ENCODE results near the gene ABCF1.

The ABCF1 gene

DNA sequence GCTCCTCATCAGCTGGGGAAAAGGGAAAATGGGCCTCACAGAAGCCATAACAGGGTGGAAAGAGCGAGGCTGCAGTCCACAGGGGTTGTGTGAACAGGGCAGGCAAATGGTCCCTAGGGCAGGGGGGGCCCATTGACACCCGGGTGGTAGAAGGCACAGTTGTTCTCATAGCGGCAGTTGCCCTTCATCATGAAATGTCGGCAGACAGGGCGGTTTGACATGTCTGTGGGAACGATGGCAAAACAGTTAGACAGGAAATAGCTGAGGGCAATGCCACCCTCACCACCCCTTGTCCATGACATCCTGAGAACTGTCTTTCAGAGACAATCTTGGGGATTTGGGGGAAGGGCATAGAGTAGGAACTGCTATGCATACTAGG is 30.2 kb downstream of the ABCF1 start:
- DNase-seq (ENCODE audit: low read depth, low spot score), result no peak

DNA sequence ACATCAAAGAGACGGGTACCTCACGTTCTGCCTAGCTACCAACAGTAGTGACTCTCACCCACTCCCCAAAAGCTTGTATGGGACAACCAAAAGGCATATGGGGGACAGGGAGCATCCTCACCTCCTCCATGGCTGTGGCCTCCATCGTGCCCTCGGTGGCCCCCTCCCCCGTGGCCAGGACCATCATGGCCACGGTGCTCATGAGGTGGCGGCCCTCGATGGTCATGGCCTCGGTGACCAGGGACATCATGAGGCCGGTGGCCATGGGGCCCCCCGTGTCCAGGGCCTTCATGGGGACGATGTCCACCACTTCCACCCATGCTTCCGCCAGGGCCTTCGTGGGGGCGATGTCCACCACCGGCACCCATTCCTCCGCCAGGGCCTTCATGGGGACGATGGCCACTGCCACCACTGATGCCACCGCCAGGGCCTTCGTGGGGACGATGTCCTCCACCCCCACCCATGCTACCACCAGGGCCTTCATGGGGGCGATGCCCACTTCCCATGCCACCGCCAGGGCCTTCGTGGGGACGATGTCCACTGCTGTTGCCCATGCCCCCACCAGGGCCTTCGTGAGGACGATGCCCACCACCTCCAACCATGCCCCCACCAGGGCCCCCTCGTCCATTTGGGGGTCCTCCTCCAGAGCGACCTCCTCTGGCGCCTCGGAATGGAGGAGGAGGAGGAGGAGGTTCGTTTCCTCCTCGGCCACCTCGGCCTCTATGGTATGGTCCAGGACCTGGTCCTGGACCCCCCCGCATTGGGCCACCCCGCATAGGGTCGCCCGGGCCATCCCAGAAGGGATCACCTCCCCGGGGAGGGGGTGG is 30.8 kb downstream of the ABCF1 start:
- DNase-seq (ENCODE audit: low read depth, low spot score), result no peak

DNA sequence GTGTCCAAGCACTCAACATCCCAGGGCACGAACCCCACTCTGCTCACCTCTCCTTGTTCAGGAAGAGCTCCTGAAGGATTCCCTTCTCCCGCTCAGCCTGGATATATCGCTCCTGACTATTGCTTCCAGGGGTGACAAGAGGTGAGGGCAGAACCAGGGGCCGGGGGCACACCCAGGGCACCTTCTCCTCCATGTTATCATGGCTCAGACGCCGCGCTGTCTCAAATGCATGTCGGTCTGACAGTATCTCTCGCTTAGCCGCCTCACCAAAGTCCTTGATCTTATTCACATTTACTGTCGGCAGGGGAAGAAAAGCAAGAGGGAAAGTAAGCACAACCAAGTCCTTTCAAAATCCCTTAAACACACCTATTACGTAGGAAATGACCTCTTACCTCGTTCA is 32.7 kb downstream of the ABCF1 start:
- DNase-seq (ENCODE audit: low read depth, low spot score), result no peak

DNA sequence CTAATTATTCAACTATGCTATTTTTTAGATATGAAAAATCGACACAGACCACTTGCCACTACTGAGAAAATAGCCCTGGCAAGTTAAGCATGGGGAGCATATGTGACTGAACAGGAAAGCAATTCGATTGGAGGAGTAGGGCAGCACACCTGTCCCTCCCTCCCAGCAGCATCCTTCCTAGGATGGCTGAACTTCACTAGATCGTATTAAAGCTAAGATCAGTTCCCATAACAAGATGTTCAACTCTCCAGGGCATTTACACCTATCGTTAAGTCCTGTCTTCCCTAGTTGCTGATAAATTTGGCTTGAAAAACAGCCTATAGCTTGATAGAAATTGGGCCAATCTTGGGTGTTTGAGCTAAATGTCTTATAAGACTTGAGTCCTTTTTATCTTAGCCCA is 38.8 kb downstream of the ABCF1 start:
- no peak for DNase-seq (ENCODE audit: low read depth, low spot score)

DNA sequence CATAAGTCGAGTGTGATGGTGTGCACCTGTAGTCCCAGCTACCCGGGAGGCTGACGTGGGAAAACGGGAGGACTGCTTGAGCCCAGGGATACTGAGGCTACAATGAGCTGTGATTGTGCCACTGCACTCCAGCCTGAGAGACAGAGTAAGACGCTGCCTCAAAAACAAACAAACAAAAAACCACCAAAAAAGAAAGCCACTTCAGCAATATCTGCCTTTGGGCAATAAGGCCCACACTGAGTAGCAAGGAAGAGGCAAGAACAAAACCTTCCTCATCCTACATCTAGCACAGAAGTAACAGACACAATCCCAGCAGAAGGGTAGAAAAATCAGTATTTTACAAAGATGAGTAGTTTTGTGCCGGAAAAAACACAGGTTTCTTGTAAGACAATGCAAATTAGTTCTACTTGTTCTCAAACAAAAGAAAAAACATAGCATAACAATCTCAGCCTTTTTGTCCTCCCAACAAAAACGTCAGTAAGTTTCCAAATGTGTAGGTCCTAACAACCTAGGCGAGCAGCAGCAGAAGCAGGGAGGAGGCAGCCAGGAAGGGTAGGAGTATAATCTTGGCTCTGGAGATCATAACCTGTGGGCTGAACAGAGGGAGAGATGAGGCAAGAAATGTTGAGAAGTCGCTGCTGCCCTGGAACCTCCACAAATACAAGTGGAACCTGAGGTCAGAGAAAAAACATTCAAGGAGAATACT is 40.1 kb downstream of the ABCF1 start:
- DNase-seq (ENCODE audit: low read depth, low spot score), result no peak

DNA sequence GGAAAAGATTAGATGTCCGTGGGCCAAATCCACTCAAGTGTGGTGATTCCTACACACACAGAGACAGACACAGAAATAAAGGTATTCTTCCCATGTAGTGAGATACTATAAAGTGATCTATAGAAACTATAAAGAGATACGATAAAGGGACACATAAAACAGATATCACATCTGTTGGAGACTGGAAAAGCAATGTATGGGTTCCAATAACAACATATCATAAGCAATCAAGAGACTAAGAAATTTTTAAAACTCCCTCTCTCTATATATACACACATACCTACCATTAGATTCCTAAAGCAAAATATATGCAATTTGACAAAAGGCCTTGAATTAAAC is 40.6 kb downstream of the ABCF1 start:
- DNase-seq (ENCODE audit: low read depth, low spot score), result no peak

DNA sequence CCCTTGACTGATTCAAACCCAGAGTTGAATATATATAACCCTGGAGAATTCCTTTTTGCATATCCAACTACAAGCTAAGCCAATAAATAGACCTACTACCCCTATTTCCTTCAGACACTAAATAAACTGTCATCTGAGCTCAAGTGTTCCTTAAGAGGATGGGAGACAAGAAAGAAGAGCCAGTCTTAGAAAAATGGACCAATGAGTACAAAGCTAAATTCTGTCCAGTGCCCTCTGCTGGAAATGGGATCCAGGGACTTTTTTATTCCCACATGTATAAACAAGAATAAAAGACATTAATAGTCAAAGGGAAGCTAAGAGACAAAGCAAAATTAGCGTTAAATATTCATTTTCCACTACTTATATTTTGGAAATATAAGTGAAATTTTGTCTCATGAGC is 41.0 kb downstream of the ABCF1 start:
- no peak for DNase-seq (ENCODE audit: low read depth, low spot score)

DNA sequence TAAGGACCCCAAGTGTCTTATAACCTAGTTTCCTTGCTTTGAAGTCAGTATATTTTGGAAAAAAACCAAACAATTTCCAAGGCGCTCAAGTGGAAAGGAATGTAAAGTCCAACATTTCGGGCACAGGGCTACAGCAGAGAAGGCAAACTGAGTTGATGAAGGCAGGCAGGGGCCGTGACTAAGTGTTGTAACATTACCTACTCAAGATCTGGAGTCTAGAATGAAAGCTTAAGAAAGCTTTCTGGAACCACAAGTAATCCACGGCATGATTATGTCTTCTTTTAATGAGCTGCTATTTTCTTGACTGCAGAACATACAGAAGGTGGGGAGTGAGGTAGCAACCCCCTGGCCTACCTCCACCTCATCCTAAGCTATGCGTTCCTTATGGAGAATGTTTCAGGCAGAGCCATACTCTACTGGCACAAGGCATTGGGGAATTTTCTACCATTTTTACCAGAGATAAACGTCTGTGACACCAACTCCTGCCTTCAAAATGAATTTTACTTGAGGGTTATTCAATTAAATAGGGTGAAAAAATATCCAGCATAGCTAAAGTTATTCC is 41.5 kb downstream of the ABCF1 start:
- no peak for DNase-seq (ENCODE audit: low read depth, low spot score)

DNA sequence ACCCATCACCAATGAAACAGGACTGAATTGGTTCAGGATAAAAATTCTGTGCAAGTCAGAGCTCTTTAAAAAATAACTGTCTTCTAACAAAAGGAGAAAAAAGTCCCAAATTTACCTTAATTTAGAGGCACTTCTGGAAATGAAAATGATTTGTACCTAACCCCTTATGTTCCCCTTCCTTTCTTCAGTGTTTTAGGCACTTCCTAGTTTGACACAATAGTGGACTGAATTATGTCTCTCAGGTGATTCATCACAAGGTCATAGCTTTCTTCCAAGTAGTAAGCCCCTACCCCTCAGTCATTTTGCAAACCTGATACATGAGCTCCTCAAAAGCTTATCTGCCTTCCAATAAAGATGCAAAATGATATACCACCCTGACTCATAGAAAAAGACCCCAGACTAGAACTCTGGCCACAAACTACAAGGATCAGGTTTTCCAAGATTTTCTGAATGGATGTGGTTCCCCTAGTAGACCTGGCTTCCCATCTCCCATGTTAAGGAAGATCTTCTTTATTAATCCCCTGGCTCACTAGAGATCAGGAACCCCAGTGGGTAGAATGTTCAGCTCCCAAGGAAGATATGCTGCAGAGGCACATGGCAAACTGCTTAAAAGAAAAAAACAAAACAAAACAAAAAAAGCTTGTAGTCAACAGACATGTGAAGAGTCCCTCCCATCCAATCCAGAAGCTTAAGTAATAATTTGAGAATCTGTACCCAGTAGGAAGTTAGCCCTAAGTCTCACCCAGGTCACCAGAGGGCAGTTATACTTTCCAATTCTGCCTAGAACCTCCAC is 42.2 kb downstream of the ABCF1 start:
- no peak for DNase-seq (ENCODE audit: low read depth, low spot score)

DNA sequence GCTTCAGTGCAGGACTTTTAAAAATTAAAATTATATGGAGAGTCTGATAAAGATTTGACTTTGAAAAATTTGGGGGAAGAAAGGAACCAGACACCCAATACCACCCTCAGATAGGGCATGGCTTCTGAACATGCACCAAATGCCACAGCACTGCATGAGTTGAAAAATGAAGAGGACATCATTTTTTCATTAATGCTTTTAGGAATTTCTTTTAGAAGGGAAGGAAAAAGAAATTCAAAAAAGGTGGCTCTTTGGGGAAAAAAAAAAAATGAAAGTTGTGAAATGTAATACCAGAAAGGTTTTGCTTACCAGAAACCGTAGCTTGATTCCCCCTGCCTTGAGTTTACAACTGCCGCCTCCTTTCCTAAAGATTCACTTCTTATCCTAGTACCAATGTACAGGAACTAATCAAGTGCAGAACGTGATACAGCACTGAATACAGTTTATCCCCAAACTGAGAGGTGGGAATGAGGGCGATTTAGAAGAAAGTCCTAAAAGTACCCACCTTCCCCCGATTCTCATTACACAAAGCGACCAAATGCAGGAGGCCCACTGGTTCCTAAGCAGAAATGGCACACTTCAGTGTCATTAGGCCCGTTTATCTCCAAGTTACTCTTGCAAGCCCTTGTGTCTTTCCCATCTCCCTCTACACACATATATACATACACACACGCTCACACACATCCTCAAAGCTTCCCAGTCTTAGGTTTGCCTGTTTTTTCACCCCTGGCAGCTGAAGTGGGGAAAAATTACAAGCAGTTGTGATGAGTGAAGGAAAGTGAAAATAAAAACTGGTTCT is 43.0 kb downstream of the ABCF1 start:
- DNase-seq (ENCODE audit: low read depth, low spot score), result no peak

DNA sequence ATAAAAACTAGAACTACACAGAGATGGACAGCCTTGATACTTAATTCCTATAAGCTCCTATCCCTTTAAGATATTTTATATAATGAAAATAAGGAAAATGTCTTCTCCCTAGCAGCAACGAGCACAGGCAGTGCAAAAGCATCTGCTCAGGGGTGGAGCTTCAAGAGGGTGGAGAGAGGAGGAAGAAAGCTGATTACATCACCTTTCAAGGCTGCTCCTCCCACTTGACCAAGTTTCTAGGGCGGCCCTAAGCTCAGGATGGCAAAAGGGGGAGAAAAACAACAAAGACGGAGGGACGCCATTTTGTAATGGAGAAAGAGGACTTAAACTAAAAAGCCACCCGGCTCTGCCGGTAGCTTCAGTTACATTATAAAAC is 43.6 kb downstream of the ABCF1 start:
- peak; percentile 97 for DNase-seq (ENCODE audit: low read depth, low spot score)

DNA sequence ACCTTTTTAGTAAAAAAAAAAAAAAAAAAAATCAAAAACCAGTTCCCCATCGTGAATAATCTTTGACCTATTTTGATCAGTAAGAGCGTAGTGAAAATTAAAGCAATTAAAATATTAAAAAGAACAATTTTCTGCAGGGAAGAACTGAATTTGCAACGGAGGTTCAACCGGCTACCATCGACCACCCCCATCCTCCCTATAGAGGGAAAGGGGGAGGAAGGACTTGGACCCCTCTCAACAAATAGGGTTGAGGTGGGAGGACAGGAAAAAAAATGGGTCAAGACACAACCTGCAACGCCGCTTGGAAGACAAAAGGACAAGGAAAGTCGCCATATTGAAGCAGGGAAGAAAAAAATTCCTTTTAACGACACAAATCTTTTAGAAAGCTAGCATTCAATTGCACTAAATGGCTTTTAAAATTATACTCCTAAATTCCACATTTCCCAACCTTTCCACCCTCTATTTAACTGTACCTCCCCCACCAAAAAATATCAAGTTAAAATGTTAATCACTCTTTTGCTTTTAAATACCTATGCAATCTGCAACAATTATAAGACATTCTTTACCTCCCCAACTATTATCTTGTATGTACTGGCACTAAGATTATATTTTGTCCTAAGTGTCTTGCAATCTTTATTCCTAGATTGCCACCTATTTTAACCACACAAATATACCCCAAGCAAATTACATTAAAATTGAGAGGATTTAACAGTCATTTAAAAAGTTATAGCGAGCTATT is 44.1 kb downstream of the ABCF1 start:
- peak; percentile 87 for DNase-seq (ENCODE audit: low read depth, low spot score)

DNA sequence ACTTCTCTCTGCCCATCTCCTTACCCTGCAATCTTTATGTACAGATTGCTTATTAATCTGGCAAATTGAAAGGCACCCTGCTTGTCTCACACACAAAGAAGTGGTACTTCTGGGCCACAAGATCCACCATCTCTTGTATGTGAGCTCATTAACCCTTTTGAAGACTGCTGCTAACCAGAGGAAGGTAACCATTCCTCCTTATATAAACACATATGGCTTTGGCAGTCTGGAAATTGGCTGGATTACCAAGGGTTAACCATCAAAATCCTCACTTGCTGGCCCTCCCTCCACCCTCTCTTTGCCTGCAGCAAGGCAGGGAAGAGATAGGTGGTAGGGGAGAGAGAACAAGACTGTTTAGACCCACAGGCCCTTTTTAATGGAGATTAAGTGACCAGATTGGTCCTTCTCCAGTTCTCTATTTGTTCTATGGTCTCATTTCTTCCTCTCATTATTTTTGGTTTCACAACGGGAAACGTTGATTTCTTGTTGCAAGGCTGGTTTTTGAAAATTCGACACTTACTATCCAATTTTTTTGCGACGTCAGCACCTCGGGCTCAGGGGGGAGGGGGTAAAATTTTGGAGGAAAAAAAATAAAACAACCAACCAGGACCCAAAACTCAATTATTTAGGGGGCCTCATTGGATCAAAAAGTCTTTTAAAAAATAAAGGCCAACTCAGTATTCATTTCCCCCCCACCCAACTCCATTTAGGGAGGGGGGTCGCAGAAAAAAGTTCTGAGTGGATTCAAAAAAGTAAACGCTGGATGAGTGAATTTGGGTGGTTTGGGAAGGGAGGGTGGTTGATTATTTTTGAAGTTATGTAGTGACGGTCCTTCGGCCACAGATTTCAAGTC is 44.9 kb downstream of the ABCF1 start:
- DNase-seq (ENCODE audit: low read depth, low spot score), result peak; percentile 74

DNA sequence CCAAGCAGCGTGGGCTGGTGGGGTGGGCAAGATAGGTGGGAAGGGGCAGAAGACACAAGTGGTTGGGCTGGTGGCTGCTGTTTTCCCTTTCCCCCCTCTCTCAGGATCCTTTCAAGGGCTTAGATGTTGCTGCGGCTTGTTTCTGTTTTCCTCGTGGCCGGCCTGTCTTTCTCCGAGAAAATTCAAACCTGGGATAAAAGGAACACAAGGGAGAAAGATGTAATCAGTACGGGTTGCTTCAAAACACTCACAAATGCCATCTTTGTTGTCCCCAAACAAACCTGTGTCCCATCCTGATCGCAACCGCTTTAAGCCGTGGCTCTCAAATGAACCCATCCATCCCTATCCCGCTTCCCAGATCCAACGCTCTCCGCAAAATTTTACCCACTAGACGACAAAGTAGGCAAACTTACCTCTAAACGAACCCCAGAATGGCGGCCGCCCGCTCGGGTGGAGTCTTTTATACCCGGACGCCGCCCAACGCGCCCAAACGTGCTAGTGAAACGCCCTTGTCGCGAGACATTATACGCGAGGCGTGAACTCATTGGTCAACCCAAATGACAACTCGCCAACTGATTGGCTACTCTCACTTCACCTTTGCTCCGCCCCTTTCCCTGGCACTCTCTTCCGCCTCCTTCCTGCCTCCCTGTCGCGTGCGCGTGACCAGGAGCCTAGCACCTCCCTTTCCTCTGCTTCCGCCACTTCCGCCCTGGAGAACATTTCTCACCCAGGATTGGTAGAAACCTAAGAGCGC is 45.7 kb downstream of the ABCF1 start, which contains the start of gene PPP1R10:
Gene PPP1R10 (minus strand): TSS at position 433 of the 754 bp plus-strand sequence. CDS start 7,299 bp downstream, outside the sequence.
- DNase-seq (ENCODE audit: low read depth, low spot score), result peak; percentile 100

DNA sequence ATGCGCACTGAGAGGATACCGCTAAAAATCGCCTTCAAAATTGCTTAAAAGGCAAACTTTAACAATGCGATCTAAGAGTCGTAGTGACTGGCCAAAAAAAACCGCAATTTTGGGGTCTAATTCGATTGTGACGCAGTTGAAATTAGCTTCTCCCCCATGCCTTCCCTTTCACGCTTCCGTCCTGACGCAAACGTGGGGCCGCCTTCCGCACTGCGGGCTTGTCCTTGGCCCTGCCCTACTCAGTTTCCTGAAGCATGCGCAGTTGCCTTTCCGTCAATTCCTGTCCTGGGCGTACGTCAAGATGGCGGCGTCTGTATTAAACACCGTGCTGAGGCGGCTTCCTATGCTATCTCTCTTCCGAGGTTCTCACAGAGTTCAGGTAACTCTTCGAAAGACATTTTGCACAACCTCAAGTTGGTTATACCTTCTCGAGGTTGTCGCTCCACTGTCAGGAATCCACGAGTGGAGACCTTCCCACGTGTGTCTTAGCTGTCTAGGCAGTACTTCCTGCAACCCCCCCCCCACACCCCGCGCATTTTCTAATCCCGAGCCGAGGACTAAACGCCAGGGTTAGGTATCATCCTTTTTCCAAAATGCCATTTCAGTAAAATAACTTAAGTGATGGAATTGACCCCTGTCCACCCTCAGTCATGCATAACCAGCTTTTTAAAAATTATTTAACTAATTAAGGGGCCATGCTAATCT is 46.5 kb downstream of the ABCF1 start, which contains the start of gene MRPS18B:
Gene MRPS18B (plus strand): TSS at position 276 of the 705 bp plus-strand sequence. CDS start 26 bp downstream, at position 302.
- DNase-seq (ENCODE audit: low read depth, low spot score), result peak; percentile 97

DNA sequence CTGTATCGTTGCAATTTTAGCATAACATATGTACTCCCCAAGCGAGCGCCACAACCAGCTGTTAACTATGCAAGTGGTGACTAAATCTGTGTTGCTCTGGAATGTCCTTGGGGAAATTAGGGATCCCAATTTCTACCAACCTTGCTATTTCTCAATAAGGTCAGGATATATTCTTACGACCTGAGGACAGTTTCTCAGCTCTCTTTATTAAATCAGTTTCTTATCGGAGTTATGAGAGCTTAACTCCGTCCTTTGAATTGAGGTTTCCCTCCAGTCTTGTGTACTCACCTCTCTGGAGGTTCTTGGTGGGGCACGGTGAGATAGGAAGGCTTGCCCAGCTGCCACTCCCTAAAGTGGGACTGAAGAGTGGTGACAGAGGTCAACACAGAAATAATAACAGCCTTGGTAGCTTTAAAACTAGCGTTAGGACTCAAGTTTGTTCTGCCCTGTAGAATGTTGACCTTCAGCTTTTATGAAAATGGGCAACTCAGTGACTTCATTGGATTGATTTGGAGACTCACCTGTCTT is 47.1 kb downstream of the ABCF1 start:
- no peak for DNase-seq (ENCODE audit: low read depth, low spot score)

DNA sequence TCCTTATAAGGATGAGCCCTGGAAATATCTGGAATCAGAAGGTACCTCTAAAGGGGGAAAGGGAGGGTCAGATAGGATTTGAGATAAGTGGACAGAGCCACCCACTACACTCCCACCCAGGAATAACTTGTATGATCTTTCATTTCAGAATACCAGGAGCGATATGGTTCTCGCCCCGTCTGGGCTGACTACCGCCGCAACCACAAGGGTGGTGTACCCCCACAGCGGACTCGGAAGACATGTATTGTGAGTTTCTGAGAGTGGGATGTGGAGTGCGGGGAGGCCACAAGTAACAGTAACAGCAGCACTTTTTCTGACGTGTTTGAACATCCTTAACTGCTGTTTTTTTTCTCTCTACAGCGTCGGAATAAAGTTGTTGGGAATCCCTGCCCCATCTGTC is 48.3 kb downstream of the ABCF1 start:
- DNase-seq (ENCODE audit: low read depth, low spot score), result no peak

DNA sequence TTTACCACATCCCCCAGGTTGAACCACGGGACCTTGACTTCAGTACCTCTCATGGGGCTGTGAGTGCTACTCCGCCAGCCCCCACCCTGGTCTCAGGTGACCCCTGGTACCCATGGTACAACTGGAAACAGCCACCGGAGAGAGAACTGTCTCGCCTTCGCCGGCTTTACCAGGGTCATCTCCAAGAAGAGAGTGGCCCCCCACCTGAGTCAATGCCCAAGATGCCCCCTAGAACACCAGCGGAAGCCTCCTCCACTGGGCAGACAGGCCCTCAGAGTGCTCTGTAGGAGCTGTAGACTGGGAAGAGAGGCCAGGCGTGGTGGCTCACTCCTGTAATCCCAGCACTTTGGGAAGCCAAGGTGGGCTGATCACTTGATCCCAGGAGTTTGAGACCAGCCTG is 54.3 kb downstream of the ABCF1 start:
- DNase-seq (ENCODE audit: low read depth, low spot score), result no peak
